PC-3 (cell line): ENCODE results near the gene SH3PXD2A. TPM values are rescaled to one million over a fixed set of nuclear protein-coding genes. Genes with fewer than 3 reads are reported as not detected.

Experiments
- ATAC-seq: fragments of 200-7000 bp; cut with Tn5 transposase; 2 replicates; pipeline ENCODE4 v1.9.1; 2020; ENCODE audit warnings: mild to moderate bottlenecking, moderate library complexity
- BruUV-seq: library from RNA; stranded (reverse); fragments of 400-500 nt; replicated peaks from 2 replicates; lab custom pipeline; 2021; lab: Mats Ljungman, UMichigan
- CTCF ChIA-PET: fragments of 300-600 bp; sonication (Branson Sonifier 250); formaldehyde crosslinking; loops from one replicate; lab custom pipeline; 2022; ENCODE audit warnings: antibody characterized with exemption; lab: Charles Lee
- POLR2A ChIA-PET: fragments of 300-600 bp; sonication (Branson Sonifier 250); formaldehyde crosslinking; loops from one replicate; lab custom pipeline; 2022; ENCODE audit warnings: antibody characterized with exemption; ENCODE audit not compliant: unreplicated experiment; lab: Charles Lee
- DNase-seq: peaks from one replicate; pipeline ENCODE4 v3.0.0-alpha.2; 2015
- H2AFZ ChIP-seq: fragments of 300-600 bp; sonication (generic); 2 replicates; pipeline ENCODE4 v1.6.0; 2016; ENCODE audit warnings: antibody characterized with exemption, low read length
- H3F3A ChIP-seq: fragments of 300-600 bp; sonication (generic); one replicate; pipeline ENCODE4 v1.6.0; 2017; ENCODE audit warnings: antibody characterized with exemption, low read length, control low read depth, mild to moderate bottlenecking; ENCODE audit not compliant: unreplicated experiment
- H3K27ac ChIP-seq: fragments of 300-600 bp; sonication (generic); 2 replicates; pipeline ENCODE4 v1.5.1; 2016; ENCODE audit warnings: mild to moderate bottlenecking, low read length
- H3K27me3 ChIP-seq: fragments of 300-600 bp; sonication (generic); 2 replicates; pipeline ENCODE4 v1.6.1; 2016; ENCODE audit warnings: low read length, mixed read lengths
- H3K36me3 ChIP-seq: fragments of 300-600 bp; sonication (generic); 2 replicates; pipeline ENCODE4 v1.6.1; 2016; ENCODE audit warnings: low read depth, mixed run types, low read length, mixed read lengths
- H3K4me1 ChIP-seq: fragments of 300-600 bp; sonication (generic); 2 replicates; pipeline ENCODE4 v1.5.1; 2016; ENCODE audit warnings: low read length; ENCODE audit not compliant: insufficient read depth
- H3K4me2 ChIP-seq: fragments of 300-600 bp; sonication (generic); 2 replicates; pipeline ENCODE4 v1.6.0; 2016; ENCODE audit warnings: low read length
- H3K4me3 ChIP-seq: fragments of 300-600 bp; sonication (generic); 2 replicates; pipeline ENCODE4 v1.5.1; 2016; ENCODE audit warnings: mild to moderate bottlenecking, low read length, mixed read lengths
- H3K79me2 ChIP-seq: fragments of 300-600 bp; sonication (generic); 2 replicates; pipeline ENCODE4 v1.6.1; 2017; ENCODE audit warnings: low read length, mixed read lengths
- H3K9ac ChIP-seq: fragments of 300-600 bp; sonication (generic); 2 replicates; pipeline ENCODE4 v1.6.0; 2016; ENCODE audit warnings: mild to moderate bottlenecking, low read length
- H3K9me2 ChIP-seq: fragments of 300-600 bp; sonication (generic); replicated peaks from 2 replicates; pipeline ENCODE4 v1.6.1; 2016; ENCODE audit warnings: mixed run types, low read length, mixed read lengths
- H3K9me3 ChIP-seq: fragments of 300-600 bp; sonication (generic); 2 replicates; pipeline ENCODE4 v1.6.1; 2016; ENCODE audit warnings: low read length, mixed read lengths
- H4K20me1 ChIP-seq: fragments of 300-600 bp; sonication (generic); 2 replicates; pipeline ENCODE4 v1.6.1; 2016; ENCODE audit warnings: low read length, mixed read lengths
- EZH2 ChIP-seq: fragments of 300-600 bp; sonication (generic); IDR thresholded peaks from one replicate; pipeline ENCODE4 v1.6.1; 2017; ENCODE audit warnings: antibody characterized with exemption, mild to moderate bottlenecking, low read length; ENCODE audit not compliant: unreplicated experiment
- EZH2phosphoT487 ChIP-seq: fragments of 300-600 bp; sonication (generic); IDR thresholded peaks from 2 replicates; pipeline ENCODE4 v1.6.1; 2018; ENCODE audit warnings: mild to moderate bottlenecking, antibody characterized with exemption, low read length, borderline replicate concordance
- intact Hi-C: fragments of 100-400 bp; cut with micrococcal nuclease; formaldehyde crosslinking; loops from 2 replicates; pipeline ENCODE4 v1.9.0; 2023
- total RNA-seq: library from RNA; depleted of rRNA; stranded (reverse); fragments of >200 nt; gene quantifications from 2 replicates; pipeline ENCODE4 v1.2.3, GENCODE V29; 2014
- TF ChIP-seq, protein P1 (sequence below): fragments of 300-600 bp; sonication (generic); conservative IDR thresholded peaks from 2 replicates; pipeline ENCODE4 v1.5.1; 2017; ENCODE audit warnings: antibody characterized with exemption, low read depth, mild to moderate bottlenecking, low read length

SH3PXD2A gene
- total RNA-seq, 1 experiment from 2014 or later = 3.4 TPM

DNA sequence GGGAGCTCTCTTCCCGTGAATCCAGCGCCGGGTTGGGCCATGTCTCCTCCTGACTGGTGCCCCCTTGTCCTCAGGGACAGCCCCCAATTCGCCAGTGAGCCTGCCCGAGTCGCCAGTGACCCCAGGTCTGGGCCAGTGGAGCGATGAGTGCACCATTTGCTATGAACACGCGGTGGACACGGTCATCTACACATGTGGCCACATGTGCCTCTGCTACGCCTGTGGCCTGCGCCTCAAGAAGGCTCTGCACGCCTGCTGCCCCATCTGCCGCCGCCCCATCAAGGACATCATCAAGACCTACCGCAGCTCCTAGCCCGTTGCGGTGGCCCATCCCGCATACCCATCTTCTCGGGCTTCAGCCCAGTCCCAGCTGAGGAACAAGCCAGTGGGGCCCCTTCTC is 265.3 kb downstream of the SH3PXD2A start:
- no TSS peak for BruUV-seq
- Histone ChIP-seq H2AFZ (no peak overlapping the region), H3F3A (no peaks in the 10 kb centered on the region), H3K27me3 (no peaks in the 10 kb centered on the region), H3K79me2 (no peaks in the 10 kb centered on the region), H3K36me3 (no peaks in the 10 kb centered on the region), H3K4me1 (no peaks in the 10 kb centered on the region), H3K9me2 (no peaks in the 10 kb centered on the region), H3K9me3 (no peaks in the 10 kb centered on the region), H3K4me2 (no peak overlapping the region), H3K4me3 (no peak overlapping the region), H3K27ac (no peak overlapping the region), H4K20me1 (no peaks in the 10 kb centered on the region), H3K9ac (no peak overlapping the region)
- CTCF ChIA-PET = no interaction called here
- intact Hi-C loops = loop anchor here (5.0 kb wide), 1 partner anchor 98 kb away; the partner anchor contains the start of gene NEURL1
- ATAC-seq (no peak), DNase-seq (no peak)
- POLR2A ChIA-PET = no interaction called here
- TF ChIP-seq, protein P1, sequence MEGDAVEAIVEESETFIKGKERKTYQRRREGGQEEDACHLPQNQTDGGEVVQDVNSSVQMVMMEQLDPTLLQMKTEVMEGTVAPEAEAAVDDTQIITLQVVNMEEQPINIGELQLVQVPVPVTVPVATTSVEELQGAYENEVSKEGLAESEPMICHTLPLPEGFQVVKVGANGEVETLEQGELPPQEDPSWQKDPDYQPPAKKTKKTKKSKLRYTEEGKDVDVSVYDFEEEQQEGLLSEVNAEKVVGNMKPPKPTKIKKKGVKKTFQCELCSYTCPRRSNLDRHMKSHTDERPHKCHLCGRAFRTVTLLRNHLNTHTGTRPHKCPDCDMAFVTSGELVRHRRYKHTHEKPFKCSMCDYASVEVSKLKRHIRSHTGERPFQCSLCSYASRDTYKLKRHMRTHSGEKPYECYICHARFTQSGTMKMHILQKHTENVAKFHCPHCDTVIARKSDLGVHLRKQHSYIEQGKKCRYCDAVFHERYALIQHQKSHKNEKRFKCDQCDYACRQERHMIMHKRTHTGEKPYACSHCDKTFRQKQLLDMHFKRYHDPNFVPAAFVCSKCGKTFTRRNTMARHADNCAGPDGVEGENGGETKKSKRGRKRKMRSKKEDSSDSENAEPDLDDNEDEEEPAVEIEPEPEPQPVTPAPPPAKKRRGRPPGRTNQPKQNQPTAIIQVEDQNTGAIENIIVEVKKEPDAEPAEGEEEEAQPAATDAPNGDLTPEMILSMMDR = no peak

DNA sequence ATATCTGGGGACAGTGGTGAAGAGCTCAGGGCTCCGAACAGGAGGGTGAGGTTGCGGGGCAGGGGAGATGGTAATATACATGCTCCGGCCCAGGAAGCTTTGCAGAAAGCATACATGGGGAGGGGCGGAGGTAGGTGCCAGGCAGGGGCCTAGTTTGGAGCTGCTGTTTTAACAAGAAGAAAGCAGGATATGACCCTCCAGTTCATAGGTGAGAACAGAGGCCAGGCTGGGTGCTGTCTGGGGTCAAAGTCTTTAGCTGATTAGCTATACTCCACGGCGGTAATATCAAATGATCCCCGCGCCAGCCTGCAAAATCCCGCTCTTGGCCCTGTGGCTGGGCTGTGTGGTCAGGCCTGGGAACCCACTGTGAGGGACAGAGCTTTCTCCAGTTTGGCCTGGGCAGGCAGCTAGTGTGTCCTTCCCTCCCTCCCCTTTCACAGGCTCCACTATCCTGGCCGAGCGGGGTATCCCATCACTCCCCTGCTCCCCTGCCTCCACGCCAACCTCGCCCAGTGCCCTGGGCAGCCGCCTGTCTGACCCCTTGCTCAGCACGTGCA is 266.2 kb downstream of the SH3PXD2A start:
- BruUV-seq = no TSS peak
- Histone ChIP-seq H2AFZ (no peak overlapping the region), H4K20me1 (no peaks in the 10 kb centered on the region), H3K4me3 (no peak overlapping the region), H3K9me2 (no peaks in the 10 kb centered on the region), H3K79me2 (no peaks in the 10 kb centered on the region), H3F3A (no peaks in the 10 kb centered on the region), H3K27me3 (no peaks in the 10 kb centered on the region), H3K4me2 (no peak overlapping the region), H3K27ac (no peak overlapping the region), H3K9ac (no peak overlapping the region), H3K9me3 (no peaks in the 10 kb centered on the region), H3K36me3 (no peaks in the 10 kb centered on the region), H3K4me1 (no peaks in the 10 kb centered on the region)
- TF ChIP-seq, protein P1 = no peak
- TF ChIP-seq EZH2 = no peak
- no peak for TF ChIP-seq EZH2phosphoT487
- ATAC-seq (no peak), DNase-seq (no peak)
- intact Hi-C loops = no loop called here
- CTCF ChIA-PET = interaction anchor here (0.5 kb wide), 1 partner anchor 138 kb away, joined by 3 read pairs; no protein-coding TSS in a partner anchor
- POLR2A ChIA-PET = no interaction called here

DNA sequence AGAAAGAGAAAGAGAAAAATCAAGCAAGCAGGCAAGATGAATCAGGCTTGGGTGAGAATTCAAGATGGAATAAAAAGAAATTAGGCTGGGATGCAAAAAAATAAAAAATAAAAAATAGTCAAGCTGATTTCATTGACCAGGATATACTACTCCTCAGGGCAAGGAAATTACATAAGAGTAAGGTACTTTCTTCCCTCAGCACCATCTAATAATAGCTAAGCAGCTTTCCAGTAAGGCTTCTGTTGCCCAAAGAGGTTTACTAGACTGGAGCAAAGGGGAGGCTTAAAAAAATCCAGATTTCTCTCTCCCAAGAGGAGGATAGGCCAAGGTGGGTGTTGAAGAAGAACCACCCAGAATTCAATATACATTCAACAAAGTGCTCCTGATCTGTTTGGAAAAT is 268.3 kb downstream of the SH3PXD2A start:
- H3K4me2 ChIP-seq = no peak overlapping the region
- no peak overlapping the region for H3K27ac ChIP-seq
- H3K9ac ChIP-seq = no peak overlapping the region
- no peaks in the 10 kb centered on the region for H3K27me3 ChIP-seq
- H3K36me3 ChIP-seq = no peaks in the 10 kb centered on the region
- DNase-seq (no peak), ATAC-seq (no peak)
- ChIA-PET POLR2A (no interaction called here), CTCF (no interaction called here)
- no peaks in the 10 kb centered on the region for H4K20me1 ChIP-seq
- BruUV-seq = no TSS peak
- H3K79me2 ChIP-seq = no peaks in the 10 kb centered on the region
- no peaks in the 10 kb centered on the region for H3K9me2 ChIP-seq
- H3K9me3 ChIP-seq = no peaks in the 10 kb centered on the region
- H3K4me1 ChIP-seq = no peaks in the 10 kb centered on the region
- H3F3A ChIP-seq = no peaks in the 10 kb centered on the region
- no peak overlapping the region for H2AFZ ChIP-seq
- no peak for TF ChIP-seq EZH2
- TF ChIP-seq, protein P1 = no peak
- no peak for TF ChIP-seq EZH2phosphoT487
- H3K4me3 ChIP-seq = no peak overlapping the region
- intact Hi-C loops = no loop called here
